Stomach smooth muscle (tissue), 2 donors: ENCODE measurements around the gene NECAP2.
"Not testable (repeated sequence)": the region's sequence is repeated elsewhere in the genome, so short reads cannot be mapped to it uniquely, and the experiment has no call there.

Experiments
- H3K27ac ChIP-seq: one replicate; pipeline ENCODE4 v1.7.0; 2013; ENCODE audit warnings: mild to moderate bottlenecking, low read length, inconsistent platforms
- H3K27me3 ChIP-seq, 2 donors: one replicate each; pipeline ENCODE4 v1.7.0; 2013; ENCODE audit warnings: low read length in 2 of 2; ENCODE audit not compliant: insufficient read depth in 2 of 2, control insufficient read depth in 1 of 2
- H3K36me3 ChIP-seq, 2 donors: one replicate each; pipeline ENCODE4 v1.7.0; 2013; ENCODE audit warnings: low read length in 2 of 2; ENCODE audit not compliant: control insufficient read depth in 2 of 2, insufficient read depth in 2 of 2
- H3K4me1 ChIP-seq: one replicate; pipeline ENCODE4 v1.7.0; 2013; ENCODE audit warnings: low read length; ENCODE audit not compliant: control insufficient read depth, insufficient read depth
- H3K4me3 ChIP-seq, 2 donors: one replicate each; pipeline ENCODE4 v1.7.0; 2013; ENCODE audit warnings: low read length in 2 of 2
- H3K9ac ChIP-seq, 2 donors: one replicate each; pipeline ENCODE4 v1.7.0; 2013; ENCODE audit warnings: low read length in 2 of 2, mild to moderate bottlenecking in 1 of 2
- H3K9me3 ChIP-seq, 2 donors: one replicate each; pipeline ENCODE4 v1.7.0; 2013; ENCODE audit warnings: low read length in 2 of 2; ENCODE audit not compliant: control insufficient read depth in 2 of 2
- donor health status: healthy.
- donor health status: Pancreatic carcinoma.

Gene NECAP2

DNA sequence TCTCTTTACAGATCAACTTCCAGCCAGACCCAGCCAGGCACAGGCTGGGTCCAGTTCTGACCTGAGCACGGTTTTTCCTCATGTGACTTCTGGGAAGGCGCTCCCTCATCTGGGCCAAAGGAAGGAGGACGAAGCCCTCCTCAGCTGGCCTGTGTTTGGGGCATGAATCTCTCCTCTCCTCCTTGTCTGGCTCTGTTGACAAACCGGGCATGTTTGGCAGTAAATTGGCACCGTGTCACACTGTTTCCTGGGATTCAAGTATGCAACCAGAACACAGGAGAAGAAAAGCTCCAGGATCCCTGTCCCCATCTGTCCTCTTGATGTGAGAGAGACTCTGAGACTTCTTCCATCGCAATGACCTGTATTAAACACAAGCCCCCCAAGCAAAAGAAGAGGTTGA, 18.3 kb downstream of the NECAP2 start:
- Histone ChIP-seq H3K36me3 (peaks cover 14 to 36% of the 10 kb centered on the region in 2 donors), H3K9me3 (no peaks in the 10 kb centered on the region), H3K27me3 (no peaks in the 10 kb centered on the region), H3K4me1 (no peaks in the 10 kb centered on the region), H3K4me3 (no peak overlapping the region), H3K9ac (no peak overlapping the region), H3K27ac (no peak overlapping the region)

DNA sequence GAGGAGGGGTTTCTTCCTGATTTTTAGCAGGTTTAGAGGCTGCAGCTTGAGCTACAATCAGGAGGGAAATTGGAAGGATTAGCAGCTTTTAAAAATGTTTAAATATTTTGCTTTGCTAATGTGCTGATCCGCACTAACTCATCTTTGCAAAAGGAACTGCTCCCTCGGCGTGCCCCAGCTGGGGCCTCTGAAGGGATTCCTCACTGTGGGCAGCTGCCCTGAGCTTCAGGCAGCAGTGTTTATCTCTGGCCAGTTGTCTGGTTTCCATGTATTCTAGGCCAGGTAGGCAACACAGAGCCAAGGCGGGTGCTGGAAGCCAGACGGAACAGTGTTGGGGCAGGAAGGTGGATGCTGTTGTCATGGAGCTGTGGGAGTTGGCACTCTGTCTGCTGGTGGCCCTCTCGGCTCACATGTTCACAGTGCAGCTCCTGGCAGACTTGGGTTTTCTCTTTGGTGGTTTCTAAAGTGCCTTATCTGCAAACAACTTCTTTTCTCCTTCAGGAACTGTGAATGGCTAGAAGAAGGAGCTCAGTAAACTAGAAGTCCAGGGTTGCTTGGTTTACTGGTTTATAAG, 18.9 kb downstream of the NECAP2 start:
- Histone ChIP-seq H3K4me3 (no peak overlapping the region), H3K9ac (no peak overlapping the region), H3K36me3 (peaks cover 17 to 36% of the 10 kb centered on the region in 2 donors), H3K27me3 (no peaks in the 10 kb centered on the region), H3K27ac (no peak overlapping the region), H3K4me1 (no peaks in the 10 kb centered on the region), H3K9me3 (no peaks in the 10 kb centered on the region)

DNA sequence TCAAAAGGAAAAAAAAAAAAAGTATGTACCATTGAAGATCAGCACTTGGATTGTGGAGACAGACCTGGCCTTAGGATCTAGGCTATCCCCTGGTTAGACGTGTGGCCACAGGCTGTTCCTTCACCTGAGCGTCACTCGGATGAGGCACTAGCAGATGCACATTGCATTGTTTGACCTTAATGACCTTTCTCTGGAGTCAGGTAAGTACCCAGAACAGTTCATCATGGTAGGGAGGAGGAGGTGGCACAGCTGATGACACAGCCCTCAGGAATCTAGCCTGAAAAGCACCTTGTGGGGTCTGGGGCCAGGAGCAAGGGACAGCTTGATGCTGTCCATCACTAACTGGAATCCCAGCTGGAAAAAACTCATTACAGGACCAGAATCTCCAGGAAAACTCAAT, 21.2 kb downstream of the NECAP2 start:
- no peaks in the 10 kb centered on the region for H3K9me3 ChIP-seq
- H3K4me1 ChIP-seq: no peaks in the 10 kb centered on the region
- no peaks in the 10 kb centered on the region for H3K27me3 ChIP-seq
- H3K4me3 ChIP-seq: no peak overlapping the region
- H3K36me3 ChIP-seq: peaks cover 12 to 20% of the 10 kb centered on the region in 2 donors
- H3K27ac ChIP-seq: no peak overlapping the region
- no peak overlapping the region for H3K9ac ChIP-seq

DNA sequence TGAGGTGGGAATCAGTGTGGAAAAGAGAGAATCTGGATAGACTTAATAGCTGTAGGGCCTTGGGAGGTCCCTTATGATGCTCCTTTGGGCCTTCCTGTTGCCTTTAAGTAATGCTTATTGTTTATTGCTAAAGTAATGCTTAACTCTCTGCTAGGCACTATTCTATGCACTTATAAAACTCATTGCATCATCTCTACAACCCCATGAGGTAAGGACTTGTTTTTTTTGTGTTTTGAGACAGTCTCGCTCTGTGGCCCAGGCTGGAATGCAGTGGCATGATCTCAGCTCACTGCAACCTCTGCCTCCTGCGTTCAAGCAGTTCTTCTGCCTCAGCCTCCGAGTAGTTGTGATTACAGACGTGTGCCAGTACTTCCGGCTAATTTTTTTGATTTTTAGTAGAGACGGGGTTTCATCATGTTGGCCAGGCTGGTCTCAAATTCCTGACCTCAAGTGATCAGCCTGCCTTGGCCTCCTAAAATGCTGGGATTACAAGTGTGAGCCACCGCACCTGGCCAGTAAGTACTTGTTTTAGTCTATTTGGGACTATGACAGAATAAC, 22.3 kb downstream of the NECAP2 start:
- H3K27ac ChIP-seq: no peak overlapping the region
- H3K9ac ChIP-seq: no peak overlapping the region
- H3K36me3 ChIP-seq: peaks cover 12 to 17% of the 10 kb centered on the region in 2 donors
- no peaks in the 10 kb centered on the region for H3K4me1 ChIP-seq
- no peak overlapping the region for H3K4me3 ChIP-seq
- no peaks in the 10 kb centered on the region for H3K9me3 ChIP-seq
- H3K27me3 ChIP-seq: no peaks in the 10 kb centered on the region

DNA sequence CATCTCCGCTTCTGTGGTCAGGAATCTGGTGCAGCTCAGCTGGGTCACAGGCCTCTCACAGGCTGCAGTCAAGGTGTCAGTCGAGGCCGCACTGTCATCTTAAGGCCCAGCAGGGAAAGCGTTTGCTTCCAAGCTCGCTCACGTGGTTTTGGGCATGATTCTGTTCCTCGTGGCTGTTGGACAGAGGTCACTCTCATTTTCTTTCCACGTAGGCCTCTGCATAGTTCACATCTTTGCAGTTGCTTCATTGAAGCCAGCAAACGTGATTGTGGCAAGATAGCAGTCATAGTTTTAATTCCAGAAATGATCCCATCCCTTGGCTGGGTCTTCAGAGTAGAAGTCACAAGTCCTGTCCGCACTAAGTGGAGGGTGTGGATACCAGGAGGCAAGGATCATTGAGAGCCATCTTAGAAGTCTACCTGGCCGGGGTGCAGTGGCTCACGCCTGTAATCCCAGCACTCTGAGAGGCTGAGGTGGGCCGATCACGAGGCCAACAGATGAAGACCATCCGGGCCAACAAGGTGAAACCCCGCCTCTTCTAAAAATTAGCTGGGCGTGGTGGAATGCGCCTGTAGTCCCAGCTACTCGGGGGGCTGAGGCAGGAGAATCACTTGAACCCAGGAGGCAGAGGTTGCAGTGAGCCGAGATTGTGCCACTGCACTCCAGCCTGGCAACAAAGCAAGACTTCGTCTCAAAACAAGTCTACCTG, 24.5 kb downstream of the NECAP2 start:
- Histone ChIP-seq H3K9me3 (no peaks in the 10 kb centered on the region), H3K4me3 (no peak overlapping the region), H3K4me1 (no peaks in the 10 kb centered on the region), H3K9ac (no peak overlapping the region), H3K27me3 (no peaks in the 10 kb centered on the region), H3K36me3 (peaks cover 5 to 9% of the 10 kb centered on the region in 2 donors), H3K27ac (no peak overlapping the region)

DNA sequence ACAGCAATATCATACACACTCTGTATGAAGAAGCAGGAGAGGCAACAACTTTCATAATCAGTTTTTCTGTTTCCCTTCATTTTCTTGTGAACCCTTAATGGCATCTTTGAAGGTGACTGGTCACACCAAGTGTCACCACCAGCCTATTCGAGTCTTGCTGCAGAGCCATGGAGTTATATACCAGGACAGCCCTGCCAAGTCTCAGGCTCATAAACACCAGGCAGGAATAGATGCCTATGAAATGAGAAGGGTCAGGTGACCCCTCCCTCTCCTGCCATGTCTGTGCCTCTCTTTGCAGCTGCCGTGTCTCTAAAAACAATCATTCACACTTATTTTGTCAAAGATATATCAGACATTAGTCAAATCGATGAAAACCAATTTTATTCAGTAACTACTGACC, 28.0 kb downstream of the NECAP2 start:
- H3K9me3 ChIP-seq: no peaks in the 10 kb centered on the region
- H3K27me3 ChIP-seq: no peaks in the 10 kb centered on the region
- H3K9ac ChIP-seq: no peak overlapping the region
- H3K27ac ChIP-seq: no peak overlapping the region
- H3K4me3 ChIP-seq: no peak overlapping the region
- H3K4me1 ChIP-seq: no peaks in the 10 kb centered on the region
- peaks cover 0 to 7% of the 10 kb centered on the region in 2 donors for H3K36me3 ChIP-seq

DNA sequence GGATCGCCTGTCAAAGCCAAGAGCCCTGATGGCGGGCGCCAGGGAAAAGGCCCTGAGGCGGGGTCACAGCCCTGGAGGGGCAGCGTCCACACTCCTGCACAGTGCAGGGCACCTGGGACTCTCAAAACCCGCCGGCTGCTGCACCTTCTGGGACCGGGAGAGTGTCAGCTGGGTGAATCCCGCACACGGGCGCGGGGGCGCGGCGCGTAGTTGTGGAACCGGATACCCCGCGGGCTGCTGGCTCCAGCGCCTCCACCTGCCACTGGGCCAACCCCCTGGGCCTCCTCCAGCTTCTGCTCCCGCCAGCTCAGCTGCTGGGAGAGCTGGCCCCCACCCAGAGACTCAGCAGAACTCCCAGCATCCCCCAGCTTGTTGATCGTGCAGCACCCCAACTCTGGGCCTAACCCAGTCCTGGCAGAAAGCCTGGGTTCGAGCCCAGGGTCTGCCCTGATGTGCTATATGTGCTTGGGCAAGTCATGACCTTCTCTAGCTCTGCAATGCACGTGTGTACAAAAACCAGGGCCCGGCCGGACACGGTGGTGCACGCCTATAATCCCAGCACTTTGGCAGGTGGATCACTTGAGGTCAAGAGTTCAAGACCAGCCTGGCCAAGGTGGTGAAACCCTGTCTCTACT, 33.8 kb downstream of the NECAP2 start:
- H3K27ac ChIP-seq: no peak overlapping the region

DNA sequence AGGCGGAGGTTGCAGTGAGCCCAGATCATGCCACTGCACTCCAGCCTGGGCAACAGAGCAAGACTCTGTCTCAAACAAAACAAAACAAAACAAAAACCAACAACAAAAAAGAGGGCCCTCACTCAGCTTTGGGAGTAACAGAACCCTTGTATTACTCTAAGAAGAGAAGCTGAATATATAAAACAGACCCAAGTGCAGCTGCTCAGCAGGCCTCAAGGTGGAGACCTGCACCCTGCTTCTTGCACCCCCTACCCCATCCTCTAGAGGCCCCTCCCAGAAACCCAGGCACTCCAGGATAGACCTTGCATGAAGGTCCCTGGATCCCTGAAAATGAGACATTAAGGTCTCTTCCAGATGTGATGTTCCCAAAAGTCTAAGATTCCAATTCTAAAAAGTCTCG, 34.4 kb downstream of the NECAP2 start:
- H3K27ac ChIP-seq, H3K9me3 ChIP-seq: not testable (repeated sequence)

More for the DNA sequence above, 33.8 kb downstream of the NECAP2 start:
- H3K9me3 ChIP-seq: no peaks in the 10 kb centered on the region
- peaks cover 22 to 27% of the 10 kb centered on the region in 2 donors for H3K36me3 ChIP-seq
- no peak overlapping the region for H3K9ac ChIP-seq
- no peaks in the 10 kb centered on the region for H3K27me3 ChIP-seq
- H3K4me1 ChIP-seq: no peaks in the 10 kb centered on the region
- no peak overlapping the region for H3K4me3 ChIP-seq

DNA sequence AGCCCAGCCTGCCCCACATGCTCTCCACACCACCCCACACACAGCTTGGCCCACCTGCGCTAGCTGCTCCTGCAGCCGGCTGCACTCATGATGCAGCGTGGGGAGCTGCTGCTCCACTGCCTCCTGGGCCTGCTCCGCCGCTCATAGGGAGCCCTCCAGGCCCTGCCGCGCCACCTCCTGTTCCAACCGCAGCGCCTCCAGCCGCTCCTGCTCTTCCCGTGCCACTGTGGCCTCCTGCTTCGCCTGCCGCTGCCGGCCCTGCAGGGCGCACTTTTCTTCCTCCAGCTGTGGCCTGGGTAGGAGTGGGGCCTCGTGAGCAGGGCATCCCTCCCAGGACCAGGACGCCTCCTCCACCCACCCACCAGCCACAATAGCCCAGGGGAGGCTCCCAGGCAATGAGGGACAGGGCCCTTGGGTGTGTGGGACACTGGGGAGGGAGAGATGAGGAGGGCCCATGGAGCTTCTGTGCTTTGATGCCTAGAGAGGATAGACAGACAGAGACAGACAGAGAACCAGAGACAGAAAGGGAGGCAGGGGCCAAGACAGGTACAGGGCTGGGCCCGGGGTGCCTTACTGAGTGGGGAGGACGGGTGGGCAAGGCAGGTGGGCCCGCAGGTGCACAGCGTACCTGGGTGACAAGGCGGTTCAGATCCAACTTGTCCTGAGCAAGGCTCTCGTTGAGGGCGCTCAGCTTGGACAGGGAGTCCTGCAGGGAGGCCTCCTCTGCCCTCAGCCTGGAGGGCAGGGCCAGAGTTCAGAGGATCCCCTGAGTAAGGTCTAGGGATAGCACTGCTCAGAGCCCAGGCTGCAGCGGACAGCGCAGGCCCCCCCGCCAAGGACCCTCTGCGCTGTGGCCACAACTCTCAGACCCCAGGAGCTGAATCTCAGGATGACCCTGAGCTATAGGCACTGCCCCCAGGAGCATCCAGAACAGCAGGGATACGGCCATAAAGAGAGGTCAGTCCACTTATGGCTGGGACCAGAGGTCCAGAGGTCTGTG, 35.5 kb downstream of the NECAP2 start:
- H3K27me3 ChIP-seq, H3K27ac ChIP-seq, H3K4me3 ChIP-seq, H3K9ac ChIP-seq, H3K4me1 ChIP-seq, H3K9me3 ChIP-seq: not testable (repeated sequence)
- peaks cover 32 to 33% of the 10 kb centered on the region in 2 donors for H3K36me3 ChIP-seq

More for the DNA sequence above, 34.4 kb downstream of the NECAP2 start:
- not testable (repeated sequence) for H3K4me3 ChIP-seq, H3K9ac ChIP-seq, H3K4me1 ChIP-seq, H3K27me3 ChIP-seq
- peaks cover 22 to 27% of the 10 kb centered on the region in 2 donors for H3K36me3 ChIP-seq

DNA sequence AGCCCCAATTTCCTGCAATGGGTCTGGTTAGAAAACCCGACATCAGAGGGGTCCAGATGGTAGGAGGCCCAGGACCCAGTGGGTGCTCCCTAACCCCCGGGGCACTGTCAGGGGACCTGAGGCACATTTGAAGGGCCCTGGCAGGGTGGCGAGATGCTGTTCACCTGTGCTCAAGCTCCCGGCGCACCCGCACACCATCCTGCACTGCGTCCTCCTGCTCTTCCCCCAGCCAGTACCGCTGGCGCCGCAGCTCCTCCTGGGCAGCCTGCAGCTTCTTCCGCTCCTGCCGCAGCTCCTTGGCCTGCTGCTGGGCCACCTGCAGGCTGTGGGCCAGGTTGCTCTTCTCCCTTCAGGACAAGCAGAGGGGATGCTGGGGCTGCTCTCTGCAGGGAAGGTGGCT, 37.6 kb downstream of the NECAP2 start:
- H3K4me1 ChIP-seq: no peaks in the 10 kb centered on the region
- no peak overlapping the region for H3K9ac ChIP-seq
- H3K27ac ChIP-seq: no peak overlapping the region
- H3K9me3 ChIP-seq: no peaks in the 10 kb centered on the region
- H3K36me3 ChIP-seq: peaks cover 35 to 36% of the 10 kb centered on the region in 2 donors
- H3K4me3 ChIP-seq: no peak overlapping the region
- H3K27me3 ChIP-seq: no peaks in the 10 kb centered on the region
